ENCODE measurements around the gene HEXB.

DNA sequence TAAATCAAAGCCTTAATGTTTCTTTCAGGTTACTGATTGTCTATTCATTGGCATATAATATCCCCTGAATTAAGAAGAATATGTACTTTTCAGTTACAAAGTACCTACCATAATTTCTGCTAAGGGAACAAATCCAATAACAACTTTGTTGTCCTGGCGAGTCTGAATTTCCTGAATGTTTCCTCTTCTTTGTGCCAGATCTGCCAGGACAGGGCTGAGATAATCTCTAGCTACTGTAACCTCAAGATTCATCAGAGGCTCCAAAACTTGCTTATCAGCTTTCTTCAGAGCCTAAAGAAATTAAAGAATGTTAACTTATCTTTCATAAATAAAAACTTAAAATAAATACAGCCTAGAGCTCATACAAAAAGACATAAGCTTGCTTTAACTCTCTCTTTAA is 37.2 kb downstream of the HEXB start:
- TF ChIP-seq, protein P1, sequence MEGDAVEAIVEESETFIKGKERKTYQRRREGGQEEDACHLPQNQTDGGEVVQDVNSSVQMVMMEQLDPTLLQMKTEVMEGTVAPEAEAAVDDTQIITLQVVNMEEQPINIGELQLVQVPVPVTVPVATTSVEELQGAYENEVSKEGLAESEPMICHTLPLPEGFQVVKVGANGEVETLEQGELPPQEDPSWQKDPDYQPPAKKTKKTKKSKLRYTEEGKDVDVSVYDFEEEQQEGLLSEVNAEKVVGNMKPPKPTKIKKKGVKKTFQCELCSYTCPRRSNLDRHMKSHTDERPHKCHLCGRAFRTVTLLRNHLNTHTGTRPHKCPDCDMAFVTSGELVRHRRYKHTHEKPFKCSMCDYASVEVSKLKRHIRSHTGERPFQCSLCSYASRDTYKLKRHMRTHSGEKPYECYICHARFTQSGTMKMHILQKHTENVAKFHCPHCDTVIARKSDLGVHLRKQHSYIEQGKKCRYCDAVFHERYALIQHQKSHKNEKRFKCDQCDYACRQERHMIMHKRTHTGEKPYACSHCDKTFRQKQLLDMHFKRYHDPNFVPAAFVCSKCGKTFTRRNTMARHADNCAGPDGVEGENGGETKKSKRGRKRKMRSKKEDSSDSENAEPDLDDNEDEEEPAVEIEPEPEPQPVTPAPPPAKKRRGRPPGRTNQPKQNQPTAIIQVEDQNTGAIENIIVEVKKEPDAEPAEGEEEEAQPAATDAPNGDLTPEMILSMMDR (IDR thresholded peaks at IDR 0.05), result no peak
- TF ChIP-seq POLR2A (IDR thresholded peaks at IDR 0.05), result no peak
